ENCODE results near the gene SYCP2L.

- TF ChIP-seq SMC3 (IDR thresholded peaks at IDR 0.05; ENCODE audit: low read depth, low read length) (no peak), CTCF (conservative IDR thresholded peaks at IDR 0.05; ENCODE audit: low read depth, low read length) (no peak)
These were observed 107.0 kb downstream of the SYCP2L start for GRCh38 chr6:10993896-10994295.

Measured in IMR-90 (cell line).